ENCODE data around the gene NPEPL1.

DNA sequence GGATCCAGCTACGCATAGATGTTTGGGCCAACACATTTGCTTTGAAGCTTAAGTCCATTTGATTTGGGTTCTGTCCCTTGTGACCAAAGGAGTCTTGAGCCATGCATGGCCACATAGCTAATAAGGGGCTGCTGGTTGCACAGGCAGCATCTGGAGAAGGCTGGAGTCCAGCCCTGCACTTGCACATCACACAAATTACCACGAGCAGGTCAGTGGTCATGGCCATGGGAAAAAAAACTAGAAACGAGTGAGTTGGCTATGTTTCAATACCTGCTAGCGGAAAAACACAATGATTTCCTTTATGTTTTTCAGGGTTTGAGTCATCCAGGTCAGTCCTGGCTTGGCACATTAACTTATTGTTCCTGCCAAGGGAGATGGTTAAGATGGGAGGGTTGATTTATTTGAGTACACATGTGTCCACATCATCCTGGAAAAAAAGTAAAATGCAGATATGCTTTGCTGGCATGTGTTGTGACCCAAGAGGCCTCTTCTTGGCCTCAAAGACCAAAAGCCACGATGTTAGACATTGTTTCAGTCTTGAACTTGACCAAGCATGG is 47.1 kb upstream of the NPEPL1 start:
- TF ChIP-seq, protein P1, sequence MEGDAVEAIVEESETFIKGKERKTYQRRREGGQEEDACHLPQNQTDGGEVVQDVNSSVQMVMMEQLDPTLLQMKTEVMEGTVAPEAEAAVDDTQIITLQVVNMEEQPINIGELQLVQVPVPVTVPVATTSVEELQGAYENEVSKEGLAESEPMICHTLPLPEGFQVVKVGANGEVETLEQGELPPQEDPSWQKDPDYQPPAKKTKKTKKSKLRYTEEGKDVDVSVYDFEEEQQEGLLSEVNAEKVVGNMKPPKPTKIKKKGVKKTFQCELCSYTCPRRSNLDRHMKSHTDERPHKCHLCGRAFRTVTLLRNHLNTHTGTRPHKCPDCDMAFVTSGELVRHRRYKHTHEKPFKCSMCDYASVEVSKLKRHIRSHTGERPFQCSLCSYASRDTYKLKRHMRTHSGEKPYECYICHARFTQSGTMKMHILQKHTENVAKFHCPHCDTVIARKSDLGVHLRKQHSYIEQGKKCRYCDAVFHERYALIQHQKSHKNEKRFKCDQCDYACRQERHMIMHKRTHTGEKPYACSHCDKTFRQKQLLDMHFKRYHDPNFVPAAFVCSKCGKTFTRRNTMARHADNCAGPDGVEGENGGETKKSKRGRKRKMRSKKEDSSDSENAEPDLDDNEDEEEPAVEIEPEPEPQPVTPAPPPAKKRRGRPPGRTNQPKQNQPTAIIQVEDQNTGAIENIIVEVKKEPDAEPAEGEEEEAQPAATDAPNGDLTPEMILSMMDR (optimal IDR thresholded peaks at IDR 0.05 in 1 of 3, IDR thresholded peaks at IDR 0.05 in 1 of 3, conservative IDR thresholded peaks at IDR 0.05 in 1 of 3; ENCODE audit: extremely low read depth in 1 of 3, insufficient read depth in 2 of 3, low read length in 3 of 3) = no peak
- TF ChIP-seq EZH2 (IDR thresholded peaks at IDR 0.05; ENCODE audit: low read length) = no peak
